ENCODE results near the gene CCR2.

DNA sequence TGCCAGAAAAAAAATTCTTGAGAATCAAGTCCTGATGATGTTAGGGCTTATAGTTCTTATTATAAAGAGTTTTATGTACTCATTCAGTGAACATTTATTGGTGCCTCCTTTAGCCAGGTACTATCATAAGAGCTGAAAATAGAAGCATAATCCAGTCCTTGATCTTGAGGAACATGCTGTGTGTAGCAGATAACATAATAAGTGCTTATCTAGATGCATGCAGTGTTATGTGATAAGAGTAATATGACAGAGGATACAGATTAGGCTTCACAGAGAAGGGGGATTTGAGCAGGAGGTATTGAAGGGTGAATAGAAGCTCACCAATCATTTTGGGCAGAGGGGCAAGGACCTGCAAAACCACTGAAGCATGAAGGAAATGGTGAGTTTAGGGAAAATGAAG is 1.1 kb downstream of the CCR2 start:
- TF ChIP-seq, protein P1, sequence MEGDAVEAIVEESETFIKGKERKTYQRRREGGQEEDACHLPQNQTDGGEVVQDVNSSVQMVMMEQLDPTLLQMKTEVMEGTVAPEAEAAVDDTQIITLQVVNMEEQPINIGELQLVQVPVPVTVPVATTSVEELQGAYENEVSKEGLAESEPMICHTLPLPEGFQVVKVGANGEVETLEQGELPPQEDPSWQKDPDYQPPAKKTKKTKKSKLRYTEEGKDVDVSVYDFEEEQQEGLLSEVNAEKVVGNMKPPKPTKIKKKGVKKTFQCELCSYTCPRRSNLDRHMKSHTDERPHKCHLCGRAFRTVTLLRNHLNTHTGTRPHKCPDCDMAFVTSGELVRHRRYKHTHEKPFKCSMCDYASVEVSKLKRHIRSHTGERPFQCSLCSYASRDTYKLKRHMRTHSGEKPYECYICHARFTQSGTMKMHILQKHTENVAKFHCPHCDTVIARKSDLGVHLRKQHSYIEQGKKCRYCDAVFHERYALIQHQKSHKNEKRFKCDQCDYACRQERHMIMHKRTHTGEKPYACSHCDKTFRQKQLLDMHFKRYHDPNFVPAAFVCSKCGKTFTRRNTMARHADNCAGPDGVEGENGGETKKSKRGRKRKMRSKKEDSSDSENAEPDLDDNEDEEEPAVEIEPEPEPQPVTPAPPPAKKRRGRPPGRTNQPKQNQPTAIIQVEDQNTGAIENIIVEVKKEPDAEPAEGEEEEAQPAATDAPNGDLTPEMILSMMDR (conservative IDR thresholded peaks at IDR 0.05; ENCODE audit: low read length) = no peak
- no peak for TF ChIP-seq EZH2phosphoT487 (IDR thresholded peaks at IDR 0.05; ENCODE audit: borderline replicate concordance)
